Astrocyte of the hippocampus (primary cell): ENCODE results near the gene STX8.

ENCODE experiments used
- DNase-seq: peaks from one replicate; pipeline ENCODE4 v3.0.0; 2011; ENCODE audit warnings: low read depth, low spot score

STX8 gene

DNA sequence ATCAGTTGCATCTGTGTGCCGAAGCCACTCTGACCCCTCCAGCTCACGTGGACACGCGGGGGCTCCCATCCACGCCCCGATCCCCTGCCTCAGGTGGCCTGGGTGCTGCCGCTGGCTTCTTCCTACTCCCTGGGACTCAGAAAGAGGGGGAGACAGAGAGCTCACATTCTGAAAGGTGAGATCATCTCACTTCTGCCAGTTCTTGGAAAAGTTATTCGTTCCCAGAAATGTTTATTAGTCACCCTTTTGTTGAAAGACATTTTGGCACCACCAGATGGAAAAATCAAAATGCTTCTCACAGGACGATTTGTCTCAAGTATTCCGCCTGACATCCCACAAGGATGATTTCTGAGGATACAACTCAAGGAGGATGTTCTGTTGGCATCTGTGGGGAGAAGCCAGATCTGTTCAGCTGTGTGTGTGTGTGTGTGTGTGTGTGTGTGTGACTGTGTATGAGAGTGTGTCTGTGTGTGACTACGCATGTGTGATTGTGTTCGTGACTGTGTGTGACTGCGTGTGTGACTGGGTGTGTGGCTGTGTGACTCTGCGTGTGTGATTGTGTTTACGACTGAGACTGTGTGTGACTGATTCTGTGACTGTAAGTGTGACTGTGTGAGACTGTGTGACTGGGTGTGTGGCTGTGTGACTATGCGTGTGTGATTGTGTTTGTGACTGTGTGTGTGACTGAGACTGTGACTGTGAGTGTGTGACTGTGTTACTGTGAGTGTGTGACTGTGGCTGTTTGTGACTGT lies 347.0 kb downstream of the STX8 start:
- peak; percentile 91 for DNase-seq

- DNase-seq = no peak
Measured at GRCh38 chr17:9227819-9228407, 347.7 kb downstream of the STX8 start.

GRCh38 chr17:9226794-9227135 lies 348.9 kb downstream of the STX8 start:
- no peak for DNase-seq

- no peak for DNase-seq
Measured at GRCh38 chr17:9226130-9226793, 349.4 kb downstream of the STX8 start.

DNA sequence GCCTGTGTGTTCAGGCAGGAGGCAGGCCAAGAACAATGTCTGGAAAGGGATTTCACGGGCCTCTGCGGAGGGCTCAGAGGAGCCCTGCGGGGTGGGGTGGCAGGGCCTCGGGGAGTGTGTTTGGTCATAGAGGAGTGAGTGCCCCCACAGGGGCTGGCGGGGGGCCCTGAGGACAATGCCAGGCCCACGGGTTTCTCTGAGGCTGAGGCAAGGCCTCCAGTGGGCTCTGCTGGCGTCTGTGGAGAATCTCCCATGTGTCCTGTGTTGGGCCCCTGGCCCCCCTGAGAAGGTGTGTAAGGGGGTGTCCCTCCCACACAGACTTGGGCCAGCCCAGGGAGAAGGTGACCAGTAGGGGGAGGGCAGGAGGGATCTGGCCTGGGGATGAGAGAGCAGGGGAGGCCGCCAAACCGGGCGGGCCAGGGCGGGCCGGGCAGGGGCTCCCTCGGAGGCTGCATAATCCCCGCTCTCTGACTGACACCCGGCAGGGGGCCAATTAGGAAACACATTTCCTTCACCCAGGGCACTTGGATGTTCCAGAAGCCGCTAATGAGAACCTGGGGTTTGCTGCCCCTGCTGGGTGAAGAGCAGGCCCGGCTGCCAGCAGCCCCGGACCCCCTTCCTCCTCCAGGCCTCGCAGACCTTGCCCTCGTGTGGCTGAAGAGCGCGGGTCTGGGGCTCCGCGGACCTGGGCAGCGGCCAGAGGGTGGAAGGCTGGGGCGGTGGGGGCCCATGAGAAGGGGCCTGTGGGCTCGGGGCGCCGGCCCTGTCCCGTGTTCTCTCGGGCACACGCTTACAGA lies 350.1 kb downstream of the STX8 start:
- peak; percentile 80 for DNase-seq

- no peak for DNase-seq
Measured at GRCh38 chr17:9224485-9224884, 351.1 kb downstream of the STX8 start.

DNA sequence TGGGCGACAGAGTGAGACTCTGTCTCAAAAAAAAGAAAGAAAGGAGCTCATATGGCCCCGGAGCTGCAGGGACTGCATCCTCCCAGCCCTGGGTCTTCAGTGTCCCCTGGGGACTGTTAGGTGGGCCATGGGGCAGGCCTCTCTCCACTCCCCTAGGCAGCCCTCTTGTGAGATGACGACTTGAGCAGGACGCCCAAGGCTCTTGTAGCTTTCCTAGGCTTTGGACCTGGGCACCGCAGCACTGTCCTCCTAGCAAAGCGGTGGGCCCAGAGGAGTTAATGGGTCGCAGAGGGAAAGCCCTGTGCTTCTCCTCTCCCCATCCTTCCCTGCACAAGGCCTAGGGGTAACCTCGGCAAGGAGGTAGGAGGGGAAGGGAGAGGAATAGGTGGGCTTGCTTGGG lies 352.1 kb downstream of the STX8 start:
- DNase-seq = no peak

GRCh38 chr17:9221922-9222180 lies 353.8 kb downstream of the STX8 start:
- no peak for DNase-seq

- no peak for DNase-seq
Measured at GRCh38 chr17:9221147-9221921, 354.3 kb downstream of the STX8 start.

- DNase-seq = no peak
Measured at GRCh38 chr17:9220398-9221146, 355.0 kb downstream of the STX8 start.

DNA sequence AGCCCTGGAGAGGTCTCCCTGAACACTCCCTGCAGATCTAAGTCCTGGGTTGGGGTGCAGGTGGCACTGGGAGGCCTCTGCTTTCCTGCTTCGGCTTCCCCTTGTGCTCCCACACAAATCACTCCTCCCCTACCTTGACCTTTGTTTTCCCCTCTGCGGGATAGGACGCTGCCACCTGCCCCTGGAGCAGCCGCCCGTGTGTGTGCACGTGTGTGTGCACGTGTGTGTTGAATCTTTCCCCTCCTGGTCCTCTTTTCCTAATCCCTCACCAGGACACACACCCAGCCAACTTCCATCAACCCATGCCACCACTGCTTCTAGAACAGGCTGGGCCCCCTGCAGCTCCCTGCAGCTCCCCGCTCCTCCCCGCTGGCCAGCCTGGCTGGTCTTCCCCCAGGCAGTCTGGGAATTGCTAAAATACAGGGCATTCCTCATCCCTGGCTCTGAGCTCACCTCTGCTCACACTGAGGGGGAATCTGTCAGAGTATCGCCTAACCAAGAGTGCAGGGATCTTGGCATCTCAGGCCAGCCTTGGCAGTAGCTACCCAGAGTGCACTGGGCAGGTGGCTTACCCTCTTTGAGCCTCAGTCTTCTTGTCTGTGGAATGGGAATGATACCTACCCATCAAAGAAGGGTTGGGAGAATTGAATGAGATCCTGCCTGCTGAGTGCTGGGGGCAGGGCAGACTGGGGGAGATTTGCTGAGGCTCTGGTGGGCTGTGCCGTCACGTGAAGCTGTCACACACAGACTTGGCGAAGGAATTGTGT lies 355.8 kb downstream of the STX8 start:
- no peak for DNase-seq

DNA sequence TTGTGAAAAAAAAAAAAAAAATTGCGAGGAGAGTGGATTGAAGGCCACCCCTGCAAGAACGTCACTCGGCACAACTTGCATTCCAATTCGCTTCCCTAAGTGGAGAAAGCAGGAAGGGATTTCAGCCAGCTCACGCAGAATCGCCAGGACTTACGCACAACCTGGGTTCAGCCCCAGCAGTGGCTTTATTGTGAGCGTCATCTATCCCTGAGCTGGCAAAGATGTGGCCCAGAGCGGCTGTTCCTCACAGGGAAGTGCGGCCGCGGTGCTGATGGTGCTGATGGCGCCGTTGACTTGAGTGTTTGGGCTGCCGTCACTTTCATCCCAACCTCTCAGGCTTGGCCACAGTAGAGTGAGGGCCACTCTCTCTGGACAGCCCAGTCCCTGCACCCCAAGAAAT lies 356.7 kb downstream of the STX8 start:
- no peak for DNase-seq

DNA sequence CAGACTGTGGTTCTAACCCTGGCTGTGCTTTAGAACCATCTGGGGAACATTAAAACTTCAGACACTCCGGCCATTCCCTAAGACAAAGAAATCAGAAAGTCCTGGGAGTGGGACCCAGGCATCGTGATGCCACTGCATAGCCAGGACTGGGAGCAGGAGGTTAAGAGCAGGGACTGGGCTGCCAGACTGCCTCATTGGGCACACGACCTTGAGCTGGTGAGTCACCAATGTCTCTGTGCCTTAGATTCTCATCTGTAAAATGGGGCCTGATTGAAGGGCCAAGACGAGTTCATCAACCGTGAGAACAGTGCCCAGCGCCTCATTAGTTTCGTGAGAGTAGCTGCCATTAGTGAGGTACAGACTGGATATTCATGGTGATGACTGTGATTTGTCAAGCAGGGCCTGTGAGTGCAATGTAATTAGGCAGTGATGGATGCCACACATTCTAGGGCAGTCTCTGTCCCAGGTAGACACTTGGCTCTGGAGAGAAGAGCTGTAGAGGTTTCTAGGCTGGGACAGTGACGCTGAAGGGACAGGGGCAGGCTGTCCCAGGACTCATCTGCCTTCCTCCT lies 357.5 kb downstream of the STX8 start:
- no peak for DNase-seq

DNA sequence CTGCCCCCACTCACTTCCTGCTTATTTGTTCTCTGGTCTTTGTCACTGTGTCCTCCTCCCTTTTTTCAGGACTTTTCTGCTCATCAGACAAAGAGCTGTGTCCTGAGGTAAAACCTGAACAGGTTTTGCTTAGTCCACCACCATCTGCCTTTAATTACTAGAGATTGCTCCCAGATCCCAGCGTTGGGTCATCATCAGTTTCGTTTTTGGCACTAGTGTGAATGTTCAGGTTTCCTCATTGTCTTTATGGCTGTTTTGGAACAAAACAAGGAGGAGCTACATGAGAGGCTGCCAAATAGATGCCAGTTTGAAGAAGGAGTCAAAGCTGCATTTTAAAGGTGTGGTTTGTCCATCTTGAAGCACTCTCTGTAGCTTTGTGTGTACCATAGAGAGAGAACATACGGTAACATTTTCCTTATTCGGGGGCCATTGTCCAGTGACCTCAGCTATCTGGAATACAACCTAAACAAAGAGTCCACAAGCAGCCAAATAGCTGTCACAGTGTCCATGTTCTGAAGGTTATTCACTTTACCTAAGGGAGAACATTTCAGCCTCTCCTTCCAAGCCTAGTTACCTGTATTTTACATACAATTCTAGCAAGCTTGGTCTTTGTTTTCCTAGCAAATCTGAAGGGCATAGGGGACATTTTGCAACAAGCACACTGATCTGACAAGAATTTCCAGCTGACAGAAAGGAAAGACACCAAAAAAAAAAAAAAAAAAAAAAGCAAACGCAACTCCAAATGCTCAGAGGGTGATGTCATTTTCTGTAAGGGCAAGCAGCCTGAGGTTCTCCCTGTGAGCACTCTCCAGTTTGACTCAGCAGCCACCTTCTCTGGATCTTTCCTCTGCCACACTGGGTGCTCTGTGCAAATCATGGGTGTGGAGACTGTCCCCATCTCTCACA lies 358.2 kb downstream of the STX8 start:
- peak; percentile 65 for DNase-seq

GRCh38 chr17:9215465-9215864 lies 360.2 kb downstream of the STX8 start:
- DNase-seq = no peak

GRCh38 chr17:9213303-9213640 lies 362.3 kb downstream of the STX8 start:
- DNase-seq = no peak

DNA sequence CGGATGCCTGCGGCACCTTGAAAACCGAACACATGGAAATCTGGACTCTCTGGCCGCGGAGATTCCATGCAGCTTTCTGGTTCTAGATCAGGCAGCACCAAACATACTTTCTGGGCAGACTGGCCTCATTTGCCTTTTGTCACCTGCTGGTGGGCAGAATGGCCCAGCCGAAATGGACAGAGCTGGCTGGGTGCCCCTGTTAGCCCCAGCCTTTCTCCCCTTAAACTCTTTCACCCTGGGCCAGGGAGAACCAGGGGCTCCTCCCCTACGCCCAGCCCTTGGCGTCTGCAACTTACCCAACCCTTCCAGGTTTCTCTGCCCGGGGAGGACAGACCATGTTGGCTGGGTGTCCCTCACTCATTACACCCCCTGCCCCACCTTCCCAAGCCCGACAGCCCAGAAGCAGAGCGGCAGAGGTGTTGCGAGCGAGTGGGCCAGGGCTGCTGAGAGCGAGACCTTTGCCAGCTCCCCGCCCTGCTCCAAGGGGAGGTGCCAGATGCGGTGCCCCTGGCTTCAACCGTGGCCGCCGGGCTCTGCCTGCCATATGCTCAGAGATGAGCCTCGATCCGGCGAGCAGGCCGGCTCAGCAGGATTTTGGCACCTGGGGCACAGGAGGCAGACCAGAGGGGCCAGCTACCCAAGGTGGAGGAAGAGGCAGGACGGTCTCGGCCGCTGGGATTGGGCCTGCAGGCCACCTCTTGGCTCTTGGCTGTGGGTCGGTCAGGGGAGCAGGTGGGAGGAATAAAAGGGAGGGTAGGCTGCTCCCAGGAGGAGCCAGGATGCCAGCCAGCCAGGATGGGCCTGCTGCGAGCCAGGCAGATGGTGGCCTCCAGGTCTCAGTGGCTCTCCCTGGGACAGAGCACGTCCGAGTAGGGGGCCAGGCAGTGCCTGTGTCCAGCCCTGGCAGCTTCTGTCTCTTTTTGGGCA lies 363.0 kb downstream of the STX8 start:
- DNase-seq = no peak
